GM04504 (cell line): Measurements from ENCODE around the gene INTS6.

Source experiments
- DNase-seq: peaks from one replicate; pipeline ENCODE4 v3.0.0-alpha.2; 2012; ENCODE audit warnings: low read depth

Gene INTS6, protein sequence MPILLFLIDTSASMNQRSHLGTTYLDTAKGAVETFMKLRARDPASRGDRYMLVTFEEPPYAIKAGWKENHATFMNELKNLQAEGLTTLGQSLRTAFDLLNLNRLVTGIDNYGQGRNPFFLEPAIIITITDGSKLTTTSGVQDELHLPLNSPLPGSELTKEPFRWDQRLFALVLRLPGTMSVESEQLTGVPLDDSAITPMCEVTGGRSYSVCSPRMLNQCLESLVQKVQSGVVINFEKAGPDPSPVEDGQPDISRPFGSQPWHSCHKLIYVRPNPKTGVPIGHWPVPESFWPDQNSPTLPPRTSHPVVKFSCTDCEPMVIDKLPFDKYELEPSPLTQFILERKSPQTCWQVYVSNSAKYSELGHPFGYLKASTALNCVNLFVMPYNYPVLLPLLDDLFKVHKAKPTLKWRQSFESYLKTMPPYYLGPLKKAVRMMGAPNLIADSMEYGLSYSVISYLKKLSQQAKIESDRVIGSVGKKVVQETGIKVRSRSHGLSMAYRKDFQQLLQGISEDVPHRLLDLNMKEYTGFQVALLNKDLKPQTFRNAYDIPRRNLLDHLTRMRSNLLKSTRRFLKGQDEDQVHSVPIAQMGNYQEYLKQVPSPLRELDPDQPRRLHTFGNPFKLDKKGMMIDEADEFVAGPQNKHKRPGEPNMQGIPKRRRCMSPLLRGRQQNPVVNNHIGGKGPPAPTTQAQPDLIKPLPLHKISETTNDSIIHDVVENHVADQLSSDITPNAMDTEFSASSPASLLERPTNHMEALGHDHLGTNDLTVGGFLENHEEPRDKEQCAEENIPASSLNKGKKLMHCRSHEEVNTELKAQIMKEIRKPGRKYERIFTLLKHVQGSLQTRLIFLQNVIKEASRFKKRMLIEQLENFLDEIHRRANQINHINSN

DNA sequence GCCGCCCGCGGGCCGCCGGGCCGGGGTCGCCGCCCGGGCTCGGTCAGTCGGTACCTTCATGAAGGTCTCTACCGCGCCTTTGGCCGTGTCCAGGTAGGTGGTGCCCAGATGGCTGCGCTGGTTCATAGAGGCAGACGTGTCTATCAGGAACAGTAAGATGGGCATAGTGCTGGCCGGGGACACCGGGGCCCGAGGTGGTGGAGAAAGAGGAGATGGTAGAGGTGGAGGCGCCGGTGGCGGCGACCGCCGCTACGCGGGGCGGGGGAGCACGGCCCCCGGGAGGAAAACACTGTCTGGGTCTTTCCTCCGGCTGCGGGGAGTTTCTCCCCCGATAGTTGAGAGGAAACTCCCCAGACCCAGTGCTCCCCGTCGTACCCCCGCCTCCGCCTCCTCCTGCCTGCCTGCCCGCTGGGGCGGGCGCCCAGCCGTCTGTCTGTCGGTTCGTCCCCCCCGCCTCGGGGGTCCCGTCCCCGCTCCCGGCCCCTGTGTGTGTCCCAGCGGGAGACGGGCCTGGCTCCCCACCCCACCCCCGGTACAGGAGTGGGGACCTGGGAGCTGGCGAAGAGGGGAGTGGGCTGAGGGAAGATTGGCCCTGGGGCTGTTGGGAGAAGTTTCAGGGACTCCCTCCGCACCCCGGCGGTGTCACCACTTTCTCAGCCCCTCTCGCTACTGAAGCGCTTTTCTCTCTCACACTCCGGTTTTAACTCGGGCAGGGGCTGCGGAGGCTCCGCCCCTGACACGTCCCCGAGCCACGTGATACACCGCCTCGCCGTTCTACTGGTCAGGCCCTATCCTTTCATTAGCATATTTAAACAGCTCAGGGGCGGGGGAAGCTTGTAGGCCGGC lies at the start of gene INTS6:
INTS6 (minus strand) TSS at position 676 of the 846 bp plus-strand sequence; CDS start at position 165, 511 bp downstream.
- DNase-seq = peak; percentile 99

DNA sequence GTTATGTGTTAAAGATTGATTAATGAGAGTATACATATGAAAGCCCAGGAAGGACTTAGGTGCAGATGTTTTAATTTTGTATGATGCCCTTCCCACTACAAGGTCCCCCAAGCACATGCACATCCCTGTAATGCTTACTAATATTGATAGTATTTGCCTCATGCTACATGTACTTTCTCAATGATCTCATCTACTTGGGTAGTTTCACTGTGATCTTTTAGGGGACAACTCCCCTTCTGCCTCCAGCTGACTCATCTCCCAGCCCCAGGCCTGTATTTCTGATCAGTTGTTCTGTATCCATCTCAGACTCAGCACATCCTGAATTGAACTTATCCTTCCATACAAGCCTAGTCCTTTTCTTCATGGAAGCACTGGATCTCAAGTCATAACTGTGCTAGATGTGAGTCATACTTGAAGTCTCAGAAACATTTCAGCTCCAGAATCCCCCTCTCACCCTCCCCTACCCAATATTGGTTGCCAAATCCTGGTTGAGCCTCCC lies 49.4 kb upstream of the INTS6 start:
- no peak for DNase-seq

DNA sequence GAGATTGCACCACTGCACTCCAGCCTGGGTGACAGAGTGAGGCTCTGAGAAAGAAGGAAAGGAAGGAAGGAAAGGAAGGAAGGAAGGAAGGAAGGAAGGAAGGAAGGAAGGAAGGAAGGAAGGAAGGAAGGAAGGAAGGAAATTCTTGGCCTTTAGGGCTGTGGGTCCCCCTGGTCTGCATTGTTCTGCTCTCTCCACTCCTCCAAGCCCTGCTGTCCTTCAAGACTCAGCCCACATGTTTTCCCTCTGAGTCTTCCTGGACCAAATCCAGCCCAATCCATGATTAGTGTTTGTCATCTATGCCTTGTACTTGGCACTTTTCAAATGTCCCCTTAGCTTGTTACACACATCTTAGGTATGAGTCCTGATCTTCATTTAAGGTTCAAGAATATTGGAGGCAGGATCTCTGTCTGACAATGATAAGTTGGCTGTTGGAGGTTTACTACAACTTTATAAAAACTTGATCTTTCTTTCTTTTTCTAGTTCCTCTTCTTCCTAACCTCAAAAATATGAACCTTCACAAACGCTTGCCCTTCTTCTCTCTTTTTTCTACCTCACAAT lies 48.8 kb upstream of the INTS6 start:
- no peak for DNase-seq

DNA sequence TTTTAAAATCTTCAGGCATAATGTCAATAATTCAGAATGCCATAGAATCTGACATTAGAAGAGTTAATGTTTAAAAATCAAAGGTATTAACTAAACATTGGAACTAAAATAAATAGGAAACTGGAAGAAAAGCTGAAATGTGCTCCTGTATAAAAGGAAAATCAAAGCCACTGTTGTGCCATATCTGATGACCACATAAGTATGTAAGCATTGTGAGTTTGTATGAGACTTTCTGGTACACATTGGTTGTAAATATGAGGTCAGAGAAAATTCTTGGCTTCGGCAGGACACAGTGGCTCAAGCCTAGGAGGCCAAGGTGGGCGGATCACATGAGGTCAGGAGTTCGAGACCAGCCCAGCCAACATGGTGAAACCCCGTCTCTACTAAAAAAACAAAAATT lies 48.3 kb upstream of the INTS6 start:
- DNase-seq = no peak

DNA sequence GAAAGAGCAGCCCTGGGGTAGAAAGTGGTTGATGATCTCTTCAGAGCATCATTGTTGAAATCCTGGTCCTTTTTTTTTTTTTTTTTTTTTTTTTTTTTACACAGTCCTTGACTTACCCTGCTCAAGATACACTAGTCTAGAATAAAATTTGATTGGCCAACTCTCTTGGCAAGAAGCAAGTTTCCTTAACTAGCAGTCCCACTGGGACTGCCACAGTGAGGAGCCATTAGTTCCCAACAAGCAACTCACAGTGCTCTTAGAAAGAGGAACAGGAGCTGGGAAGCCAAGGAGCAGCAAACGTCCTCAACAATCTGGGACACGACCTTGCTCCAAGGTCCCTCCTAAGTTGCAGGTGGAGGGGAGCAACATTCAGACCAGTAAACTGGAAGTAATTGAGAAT lies 47.9 kb upstream of the INTS6 start:
- no peak for DNase-seq

DNA sequence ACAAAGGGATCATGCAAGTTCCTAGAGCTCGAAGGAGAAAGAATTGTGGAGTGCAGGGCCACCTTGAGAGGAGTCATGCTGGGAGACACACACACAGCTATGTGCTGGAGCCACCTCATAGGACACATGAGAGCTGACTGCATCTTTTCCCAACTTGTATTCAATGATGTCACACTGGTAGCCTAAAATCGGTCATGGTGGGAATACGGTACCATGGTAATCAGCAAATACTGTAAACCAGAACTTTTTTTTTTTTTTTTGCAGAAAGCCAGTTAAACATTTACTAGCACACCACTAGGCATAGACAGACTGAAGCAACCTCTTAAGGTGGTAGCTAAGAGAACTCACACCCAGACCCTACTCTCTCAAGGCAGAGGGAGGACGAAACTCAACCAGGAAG lies 47.0 kb upstream of the INTS6 start:
- DNase-seq = no peak

DNA sequence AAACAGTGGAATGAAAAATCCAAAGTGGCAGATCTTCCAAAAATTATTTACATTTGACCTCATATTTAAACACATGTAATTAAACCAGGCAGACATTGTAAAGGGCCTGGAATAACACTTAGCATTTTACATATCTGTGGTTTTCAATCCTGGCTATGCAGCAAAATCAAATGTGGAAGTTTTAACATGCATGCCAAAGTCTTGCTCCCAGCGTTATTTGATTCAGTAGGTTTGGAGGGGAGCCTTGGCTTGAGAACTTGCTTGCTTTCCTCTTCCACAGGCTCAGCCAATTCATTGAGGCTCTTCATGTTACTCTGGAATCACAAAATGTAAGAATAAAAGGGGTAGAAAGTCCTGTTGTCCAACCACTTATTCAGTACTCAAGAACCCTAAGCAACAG lies 42.5 kb upstream of the INTS6 start:
- no peak for DNase-seq

DNA sequence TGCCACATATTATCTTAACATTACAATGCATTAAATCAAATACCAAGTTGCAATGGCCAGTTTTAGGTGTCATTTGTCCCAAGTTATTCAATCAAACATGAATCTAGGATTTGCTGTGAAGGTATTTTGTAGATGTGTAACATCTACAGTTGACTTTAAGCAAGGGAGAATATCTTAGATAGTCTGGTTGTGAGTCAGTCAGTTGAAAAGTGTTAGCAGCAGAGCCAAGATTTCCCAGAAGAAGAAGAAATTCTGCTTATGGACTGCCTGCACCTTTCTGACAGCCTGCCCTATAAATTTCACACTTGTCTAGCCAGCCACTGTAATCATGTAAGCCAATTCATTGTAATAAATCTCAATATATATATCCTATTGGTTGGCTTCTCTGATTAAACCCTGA lies 41.3 kb upstream of the INTS6 start:
- DNase-seq = no peak

DNA sequence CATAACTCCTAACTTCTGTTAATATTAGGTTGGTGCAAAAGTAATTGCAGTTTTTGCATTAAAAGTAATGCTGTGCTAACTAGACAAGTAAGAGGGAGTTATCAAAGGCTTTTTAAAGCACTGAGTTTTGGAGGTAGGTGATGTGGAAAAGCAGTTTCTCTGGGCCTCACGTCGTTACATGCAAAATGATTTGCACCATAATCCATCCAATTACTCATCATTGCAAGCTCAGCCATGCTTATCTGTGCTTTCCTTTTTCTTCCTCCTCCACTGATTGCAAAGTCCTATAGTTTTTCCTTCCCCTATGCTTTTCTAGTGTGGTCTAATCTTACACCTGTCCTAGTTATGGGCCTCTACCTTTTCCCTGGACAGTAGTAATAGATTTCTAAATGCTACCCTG lies 35.4 kb upstream of the INTS6 start:
- DNase-seq = no peak

DNA sequence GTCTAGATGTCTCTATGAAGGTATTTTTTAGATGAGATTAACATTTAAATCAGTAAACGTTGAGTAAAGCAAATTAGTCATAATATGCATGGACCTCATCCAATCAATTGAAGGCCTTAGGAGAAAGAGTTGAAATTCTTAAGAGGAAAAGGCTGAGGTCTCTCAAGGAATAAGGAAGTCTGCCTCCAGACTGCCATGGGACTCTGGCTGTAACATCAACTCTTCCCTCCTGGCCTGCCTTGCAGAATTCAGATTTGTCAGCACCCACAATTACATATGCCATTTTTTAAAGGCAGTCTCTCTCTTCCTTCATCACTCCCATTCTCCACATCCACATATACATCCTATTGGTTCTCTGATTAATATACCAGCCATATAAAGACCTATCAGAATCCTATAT lies 28.8 kb upstream of the INTS6 start:
- no peak for DNase-seq

DNA sequence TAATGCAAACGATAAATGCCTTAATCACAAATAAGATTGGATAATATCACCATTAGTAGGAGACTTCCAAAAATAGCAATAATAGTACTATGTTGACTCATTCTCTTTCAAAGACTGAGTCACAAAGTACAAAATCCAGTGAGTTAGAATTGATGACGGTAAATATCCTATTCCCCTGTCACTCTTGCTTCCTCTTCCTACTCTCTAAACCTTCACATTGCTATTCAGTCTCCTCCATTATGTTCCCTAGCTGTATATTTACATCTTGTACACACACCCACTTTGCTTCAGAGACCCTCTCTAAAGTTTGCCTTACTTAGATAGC lies 26.3 kb upstream of the INTS6 start:
- no peak for DNase-seq

DNA sequence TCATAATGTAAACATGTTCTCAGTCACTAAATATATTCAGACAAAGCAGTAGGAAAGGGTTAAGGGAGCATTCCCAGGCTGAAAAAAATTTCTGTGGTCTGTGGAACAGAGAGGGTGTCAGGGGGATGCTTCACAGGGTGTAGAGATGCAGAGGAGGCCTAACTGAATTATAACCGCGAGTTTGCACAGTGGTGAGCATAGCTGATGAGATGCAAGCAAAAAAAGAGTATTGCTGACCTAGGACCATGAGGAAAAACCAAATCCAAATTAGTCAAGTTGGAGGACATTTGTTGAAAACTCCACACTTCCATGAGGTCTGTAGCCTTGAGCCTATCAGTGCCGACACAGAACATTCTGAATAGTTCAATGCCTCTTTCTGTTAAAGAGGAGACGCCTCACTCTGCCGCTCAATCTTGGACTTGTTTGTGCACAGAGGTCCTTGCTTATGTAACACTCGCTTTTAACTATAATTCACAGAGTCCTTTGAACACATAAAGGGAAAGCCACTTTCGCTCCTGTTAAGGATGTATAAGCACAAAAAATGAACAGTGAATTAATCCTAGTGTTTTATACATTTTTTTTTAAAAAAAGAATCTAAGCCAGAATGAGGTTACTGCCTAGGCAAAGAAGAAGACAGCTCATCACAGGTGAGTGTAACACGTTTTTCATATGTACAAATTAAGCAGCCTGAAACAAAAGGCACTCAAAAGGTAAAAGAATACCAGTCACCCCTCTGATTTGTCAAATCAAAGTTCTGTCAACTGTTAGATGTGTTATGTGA lies 25.8 kb upstream of the INTS6 start:
- DNase-seq = no peak

DNA sequence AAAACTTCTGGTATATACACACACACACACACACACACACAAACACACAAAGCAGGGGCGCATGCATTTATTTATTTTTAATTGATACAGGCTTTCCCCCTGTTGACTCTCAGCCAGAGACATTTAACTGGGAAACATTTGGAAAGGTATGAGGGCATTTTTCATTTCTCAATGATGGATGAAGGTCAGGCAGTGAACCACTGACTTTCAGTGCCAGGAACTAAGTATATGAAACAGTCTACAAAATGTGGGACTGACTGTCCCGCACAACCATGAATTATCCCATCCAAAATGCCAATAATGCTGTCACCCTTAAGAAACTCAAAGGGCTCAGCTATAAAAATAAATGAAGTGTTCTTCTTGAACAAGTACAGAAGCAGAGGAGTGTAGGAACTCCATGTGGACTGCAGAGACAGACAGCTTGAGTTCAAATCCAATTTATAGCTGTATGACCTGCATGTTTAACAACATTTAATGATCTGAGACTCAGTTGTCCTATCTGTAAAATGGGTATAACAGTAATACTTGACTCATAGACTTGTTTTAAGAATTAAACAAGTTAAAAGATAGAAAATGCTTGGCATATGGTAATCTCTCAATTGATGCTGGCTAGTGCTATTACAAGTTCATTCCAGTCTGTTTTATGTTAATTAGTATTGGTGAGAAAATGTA lies 25.0 kb upstream of the INTS6 start:
- DNase-seq = no peak

DNA sequence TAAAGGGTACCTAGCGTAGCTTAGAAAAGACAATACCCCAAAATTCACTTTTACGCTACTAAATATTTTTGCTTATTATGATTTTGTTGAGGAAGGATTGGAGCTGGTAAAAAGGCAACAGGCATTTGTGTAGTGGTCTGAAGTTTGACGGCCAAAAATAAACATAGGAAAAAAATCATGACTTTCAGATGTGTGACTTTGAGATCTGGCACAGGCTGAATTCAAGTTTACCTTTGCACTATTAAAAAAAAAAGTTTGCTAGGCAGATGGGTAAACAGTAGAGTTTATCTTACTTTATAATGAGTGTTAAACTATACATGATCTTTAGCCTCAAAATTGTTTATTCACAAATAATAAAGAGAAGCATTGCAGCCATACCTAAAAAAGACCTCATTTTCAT lies 24.3 kb upstream of the INTS6 start:
- no peak for DNase-seq

DNA sequence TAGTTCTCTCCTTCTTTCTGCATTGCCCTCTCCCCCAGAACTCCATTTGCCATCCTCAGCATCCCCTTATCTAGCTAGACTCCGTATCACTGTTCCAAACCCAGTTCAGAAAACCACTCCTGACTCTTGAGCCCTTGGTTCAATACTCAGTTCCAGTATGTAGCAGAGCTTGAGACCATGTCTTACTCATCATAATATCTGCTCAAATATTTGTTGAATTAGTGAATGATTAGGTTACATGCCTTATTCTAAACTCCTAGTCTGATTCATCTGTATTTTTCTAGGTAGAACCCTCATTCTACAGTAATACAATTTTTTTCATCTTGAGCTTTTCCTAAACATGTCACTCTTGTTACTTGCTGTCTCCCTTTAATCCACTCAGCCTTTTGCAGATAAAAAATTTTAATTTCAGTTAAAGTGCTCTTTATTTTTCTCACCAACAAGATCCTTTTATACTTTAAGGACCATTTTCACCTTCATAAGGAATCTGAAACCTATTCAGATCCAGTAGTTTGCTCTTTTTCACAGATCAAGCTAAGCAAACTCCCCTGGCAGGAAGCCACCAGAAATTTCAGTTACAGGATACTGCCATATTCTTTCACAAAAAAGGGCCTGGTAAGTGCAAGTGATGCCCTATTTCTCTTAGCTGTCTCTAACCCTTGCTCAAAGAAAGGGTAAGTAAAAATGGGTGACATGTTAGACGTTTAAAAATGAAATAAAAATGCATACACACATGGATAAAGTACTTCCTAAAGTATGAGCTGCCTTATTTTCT lies 23.1 kb upstream of the INTS6 start:
- DNase-seq = no peak

DNA sequence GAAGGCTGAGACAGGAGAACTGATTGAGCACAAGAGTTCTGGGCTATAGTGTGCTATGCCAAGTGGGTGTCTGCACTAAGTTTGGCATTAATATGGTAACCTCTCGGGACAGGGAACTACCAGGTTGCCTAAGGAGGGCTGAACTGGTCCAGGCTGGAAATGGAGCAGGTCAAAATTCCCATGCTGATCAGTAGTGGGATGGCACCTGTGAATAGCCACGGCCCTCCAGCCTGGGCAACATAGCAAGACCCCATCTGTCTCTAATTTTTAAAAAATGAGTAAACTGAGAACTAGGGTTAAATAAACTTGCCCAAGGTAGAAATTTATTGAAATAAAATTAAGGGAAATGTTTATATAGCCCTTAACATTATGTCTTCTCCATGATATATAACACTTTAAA lies 17.0 kb upstream of the INTS6 start:
- DNase-seq = no peak

DNA sequence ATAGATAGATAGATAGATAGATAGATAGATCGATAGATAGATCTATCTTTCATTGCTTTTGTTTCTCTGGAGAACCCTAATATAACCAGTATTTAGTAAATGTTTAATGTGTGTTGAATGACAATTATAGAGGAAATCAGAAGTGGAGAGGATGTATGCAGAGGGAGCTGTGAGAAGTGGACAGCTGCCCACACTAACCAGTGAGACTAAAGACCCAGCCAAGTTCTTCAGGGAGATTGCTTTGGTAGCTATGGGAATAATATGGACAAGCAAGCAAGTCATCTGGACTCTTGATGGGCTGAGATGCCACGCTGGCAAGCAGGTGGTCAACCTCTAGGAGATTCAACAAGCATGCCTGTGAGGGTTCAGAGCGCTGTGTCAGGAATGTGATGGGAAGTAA lies 14.9 kb upstream of the INTS6 start:
- DNase-seq = no peak

DNA sequence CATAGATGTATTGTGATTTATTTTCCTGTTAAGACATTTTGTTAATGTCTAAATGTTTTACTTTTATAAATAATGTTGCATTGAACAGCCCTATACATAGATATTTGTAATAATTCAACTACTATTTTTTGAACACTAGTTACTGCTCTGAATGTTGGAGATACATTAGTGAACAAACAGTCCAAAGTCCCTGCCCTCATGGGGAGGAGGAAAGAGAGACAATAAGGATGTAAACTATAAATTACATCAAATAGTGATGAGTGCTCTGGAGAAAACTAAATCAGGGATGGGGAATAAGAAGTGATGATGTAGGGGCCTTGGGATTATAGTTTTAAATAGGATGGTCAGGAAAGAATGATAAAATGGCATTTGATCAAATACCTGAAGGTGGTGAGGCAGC lies 12.3 kb upstream of the INTS6 start:
- DNase-seq = no peak

DNA sequence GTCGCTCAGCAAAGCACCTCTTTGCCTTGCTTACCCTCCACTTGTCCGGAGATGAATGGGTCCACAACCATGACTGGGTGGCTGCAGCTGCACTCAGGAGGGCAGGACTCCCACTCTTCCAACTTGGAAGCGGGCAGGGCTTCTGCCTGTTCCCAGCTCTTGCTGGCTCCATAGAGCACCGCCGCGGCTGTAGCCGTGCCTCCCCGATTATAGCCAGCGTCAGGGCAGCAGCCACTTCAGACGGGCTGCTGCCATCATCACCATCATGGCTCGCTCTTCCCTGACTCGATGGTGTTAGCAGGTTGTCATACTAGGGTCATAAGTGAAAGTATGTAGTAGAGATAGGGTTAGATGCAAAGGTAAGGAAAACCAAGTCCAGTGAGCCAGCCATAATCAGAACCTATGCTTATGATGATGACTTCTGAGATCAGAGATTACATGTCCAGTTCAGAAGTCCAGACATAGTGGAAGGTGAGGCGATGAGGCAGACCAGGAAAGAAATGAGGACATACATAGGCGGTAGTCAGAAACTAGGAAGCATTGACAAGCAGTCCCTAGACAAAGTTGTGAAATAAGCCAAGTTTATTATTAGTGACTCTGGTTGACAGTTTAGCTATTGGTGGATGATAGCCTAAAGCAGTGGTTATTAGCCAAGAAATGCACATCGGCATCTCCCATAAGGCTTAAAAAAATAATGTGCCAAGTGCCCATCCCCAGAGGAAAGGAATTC lies 4.4 kb upstream of the INTS6 start:
- DNase-seq = no peak
